ENCODE measurements around the gene AP1G2.

DNA sequence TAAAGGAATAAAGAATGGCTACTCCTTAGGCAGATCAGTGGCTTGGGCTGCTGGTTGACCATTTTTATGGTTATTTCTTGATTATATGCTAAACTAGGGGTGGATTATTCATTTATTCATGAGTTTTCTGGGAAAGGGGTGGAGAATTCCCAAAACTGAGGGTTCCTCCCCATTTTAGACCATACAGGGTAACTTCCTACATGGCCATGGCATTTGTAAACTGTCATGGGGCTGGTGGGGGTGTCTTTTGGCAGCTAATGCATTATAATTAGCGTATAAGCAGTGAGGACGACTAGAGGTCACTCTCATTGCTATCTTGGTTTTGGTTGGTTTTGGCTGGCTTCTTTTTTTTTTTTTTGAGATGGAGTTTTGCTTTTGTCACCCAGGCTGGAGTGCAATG, 36.6 kb upstream of the AP1G2 start:
- TF ChIP-seq MXI1 (IDR thresholded peaks at IDR 0.05; ENCODE audit: low read depth, low read length): no peak
- TF ChIP-seq RCOR1 (IDR thresholded peaks at IDR 0.05; ENCODE audit: low read length): no peak
- TF ChIP-seq, protein P1, sequence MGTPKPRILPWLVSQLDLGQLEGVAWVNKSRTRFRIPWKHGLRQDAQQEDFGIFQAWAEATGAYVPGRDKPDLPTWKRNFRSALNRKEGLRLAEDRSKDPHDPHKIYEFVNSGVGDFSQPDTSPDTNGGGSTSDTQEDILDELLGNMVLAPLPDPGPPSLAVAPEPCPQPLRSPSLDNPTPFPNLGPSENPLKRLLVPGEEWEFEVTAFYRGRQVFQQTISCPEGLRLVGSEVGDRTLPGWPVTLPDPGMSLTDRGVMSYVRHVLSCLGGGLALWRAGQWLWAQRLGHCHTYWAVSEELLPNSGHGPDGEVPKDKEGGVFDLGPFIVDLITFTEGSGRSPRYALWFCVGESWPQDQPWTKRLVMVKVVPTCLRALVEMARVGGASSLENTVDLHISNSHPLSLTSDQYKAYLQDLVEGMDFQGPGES (IDR thresholded peaks at IDR 0.05; ENCODE audit: low read depth, low read length): no peak
- TF ChIP-seq, protein P2, sequence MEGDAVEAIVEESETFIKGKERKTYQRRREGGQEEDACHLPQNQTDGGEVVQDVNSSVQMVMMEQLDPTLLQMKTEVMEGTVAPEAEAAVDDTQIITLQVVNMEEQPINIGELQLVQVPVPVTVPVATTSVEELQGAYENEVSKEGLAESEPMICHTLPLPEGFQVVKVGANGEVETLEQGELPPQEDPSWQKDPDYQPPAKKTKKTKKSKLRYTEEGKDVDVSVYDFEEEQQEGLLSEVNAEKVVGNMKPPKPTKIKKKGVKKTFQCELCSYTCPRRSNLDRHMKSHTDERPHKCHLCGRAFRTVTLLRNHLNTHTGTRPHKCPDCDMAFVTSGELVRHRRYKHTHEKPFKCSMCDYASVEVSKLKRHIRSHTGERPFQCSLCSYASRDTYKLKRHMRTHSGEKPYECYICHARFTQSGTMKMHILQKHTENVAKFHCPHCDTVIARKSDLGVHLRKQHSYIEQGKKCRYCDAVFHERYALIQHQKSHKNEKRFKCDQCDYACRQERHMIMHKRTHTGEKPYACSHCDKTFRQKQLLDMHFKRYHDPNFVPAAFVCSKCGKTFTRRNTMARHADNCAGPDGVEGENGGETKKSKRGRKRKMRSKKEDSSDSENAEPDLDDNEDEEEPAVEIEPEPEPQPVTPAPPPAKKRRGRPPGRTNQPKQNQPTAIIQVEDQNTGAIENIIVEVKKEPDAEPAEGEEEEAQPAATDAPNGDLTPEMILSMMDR (IDR thresholded peaks at IDR 0.05): no peak
- TF ChIP-seq RAD21 (IDR thresholded peaks at IDR 0.05; ENCODE audit: low read length): no peak
- no peak for TF ChIP-seq EZH2phosphoT487 (IDR thresholded peaks at IDR 0.05; ENCODE audit: borderline replicate concordance, low read depth)
- no peak for TF ChIP-seq TCF12 (IDR thresholded peaks at IDR 0.05)
- no peak for TF ChIP-seq RFX5 (IDR thresholded peaks at IDR 0.05; ENCODE audit: low read length)
